Measurements from ENCODE around the gene MYH16. TPM values are rescaled to one million over a fixed set of nuclear protein-coding genes. Genes with fewer than 3 reads are reported as not detected.

Gene MYH16
- total and polyA plus RNA-seq, 7 donors, result not detected

- Histone ChIP-seq H3K4me3 (no peak overlapping the region), H3K36me3 (ENCODE audit: insufficient read depth in 1 of 2, low read depth in 1 of 2) (no peaks in the 10 kb centered on the region), H3K9me3 (no peaks in the 10 kb centered on the region), H3K27me3 (ENCODE audit: insufficient read depth in 3 of 3, low read length in 2 of 3) (no peaks in the 10 kb centered on the region), H3K27ac (no peak overlapping the region), H3K4me1 (no peaks in the 10 kb centered on the region)
- intact Hi-C loops (cut with DNase I), result no loop called here
- DNase-seq (no peak), ATAC-seq (no peak)
- TF ChIP-seq, protein P1, sequence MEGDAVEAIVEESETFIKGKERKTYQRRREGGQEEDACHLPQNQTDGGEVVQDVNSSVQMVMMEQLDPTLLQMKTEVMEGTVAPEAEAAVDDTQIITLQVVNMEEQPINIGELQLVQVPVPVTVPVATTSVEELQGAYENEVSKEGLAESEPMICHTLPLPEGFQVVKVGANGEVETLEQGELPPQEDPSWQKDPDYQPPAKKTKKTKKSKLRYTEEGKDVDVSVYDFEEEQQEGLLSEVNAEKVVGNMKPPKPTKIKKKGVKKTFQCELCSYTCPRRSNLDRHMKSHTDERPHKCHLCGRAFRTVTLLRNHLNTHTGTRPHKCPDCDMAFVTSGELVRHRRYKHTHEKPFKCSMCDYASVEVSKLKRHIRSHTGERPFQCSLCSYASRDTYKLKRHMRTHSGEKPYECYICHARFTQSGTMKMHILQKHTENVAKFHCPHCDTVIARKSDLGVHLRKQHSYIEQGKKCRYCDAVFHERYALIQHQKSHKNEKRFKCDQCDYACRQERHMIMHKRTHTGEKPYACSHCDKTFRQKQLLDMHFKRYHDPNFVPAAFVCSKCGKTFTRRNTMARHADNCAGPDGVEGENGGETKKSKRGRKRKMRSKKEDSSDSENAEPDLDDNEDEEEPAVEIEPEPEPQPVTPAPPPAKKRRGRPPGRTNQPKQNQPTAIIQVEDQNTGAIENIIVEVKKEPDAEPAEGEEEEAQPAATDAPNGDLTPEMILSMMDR (IDR thresholded peaks at IDR 0.05), result no peak
- 85 to 88% (median 86%) methylated on average over 19 of the region's 19 CpGs for WGBS, 3 donors
Observed at GRCh38 chr7:99301496-99301895, 28.9 kb downstream of the MYH16 start.

DNA sequence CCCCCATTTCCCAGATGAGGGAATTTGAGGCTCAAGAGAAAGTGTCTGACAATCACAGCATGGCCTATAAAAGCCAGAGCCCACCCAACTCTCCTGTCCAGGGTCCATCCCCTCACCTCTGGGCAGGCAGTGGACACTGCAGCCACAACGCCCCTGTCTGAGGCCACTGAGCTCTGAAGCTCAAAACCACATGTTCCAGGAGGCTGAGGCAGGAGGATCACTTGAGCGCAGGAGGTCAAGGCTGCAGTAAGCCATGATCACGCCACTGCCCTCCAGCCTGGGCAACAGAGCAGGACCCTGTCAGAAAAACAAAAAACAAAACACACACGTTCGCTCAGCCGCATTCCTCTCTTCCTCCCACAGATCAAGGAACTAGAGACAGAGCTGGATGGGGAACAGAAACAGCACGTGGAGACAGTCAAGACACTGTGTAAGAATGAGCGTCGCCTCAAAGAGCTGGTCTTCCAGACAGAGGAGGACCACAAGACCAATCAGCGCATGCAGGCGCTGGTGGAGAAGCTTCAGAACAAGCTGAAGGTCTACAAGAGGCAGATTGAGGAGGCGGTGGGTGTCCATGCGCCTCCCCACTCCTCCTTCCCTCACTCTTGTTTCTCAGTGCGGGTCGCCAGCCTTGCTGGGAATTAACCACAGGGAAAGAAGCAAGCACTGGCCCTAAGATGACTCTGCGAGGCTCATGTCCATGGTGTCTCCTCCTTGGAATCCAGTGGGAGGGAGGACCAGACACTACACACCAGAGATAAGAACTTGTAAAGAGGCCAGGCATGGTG is 33.0 kb downstream of the MYH16 start:
- ATAC-seq (no peak), DNase-seq (no peak)
- no peaks in the 10 kb centered on the region for H3K4me1 ChIP-seq
- TF ChIP-seq, protein P1 (IDR thresholded peaks at IDR 0.05), result no peak
- no peaks in the 10 kb centered on the region for H3K27me3 ChIP-seq (ENCODE audit: insufficient read depth in 3 of 3, low read length in 2 of 3)
- H3K4me3 ChIP-seq, result no peak overlapping the region
- WGBS, 3 donors, result 86 to 90% (median 87%) methylated on average over 16 of the region's 16 CpGs
- H3K27ac ChIP-seq, result no peak overlapping the region
- no peaks in the 10 kb centered on the region for H3K36me3 ChIP-seq (ENCODE audit: insufficient read depth in 1 of 2, low read depth in 1 of 2)
- peaks cover 4% of the 10 kb centered on the region for H3K9me3 ChIP-seq
- intact Hi-C loops (cut with DNase I), result no loop called here

- DNase-seq (no peak), ATAC-seq (no peak)
- H3K27me3 ChIP-seq (ENCODE audit: insufficient read depth in 3 of 3, low read length in 2 of 3), result no peaks in the 10 kb centered on the region
- no peak overlapping the region for H3K4me3 ChIP-seq
- no peaks in the 10 kb centered on the region for H3K4me1 ChIP-seq
- 85 to 92% (median 86%) methylated on average over 7 of the region's 7 CpGs for WGBS, 3 donors
- intact Hi-C loops (cut with DNase I), result no loop called here
- H3K9me3 ChIP-seq, result peaks cover 4% of the 10 kb centered on the region
- TF ChIP-seq, protein P1 (IDR thresholded peaks at IDR 0.05), result no peak
- no peak overlapping the region for H3K27ac ChIP-seq
- H3K36me3 ChIP-seq (ENCODE audit: insufficient read depth in 1 of 2, low read depth in 1 of 2), result no peaks in the 10 kb centered on the region
Observed at GRCh38 chr7:99308461-99309074, 35.9 kb downstream of the MYH16 start.

DNA sequence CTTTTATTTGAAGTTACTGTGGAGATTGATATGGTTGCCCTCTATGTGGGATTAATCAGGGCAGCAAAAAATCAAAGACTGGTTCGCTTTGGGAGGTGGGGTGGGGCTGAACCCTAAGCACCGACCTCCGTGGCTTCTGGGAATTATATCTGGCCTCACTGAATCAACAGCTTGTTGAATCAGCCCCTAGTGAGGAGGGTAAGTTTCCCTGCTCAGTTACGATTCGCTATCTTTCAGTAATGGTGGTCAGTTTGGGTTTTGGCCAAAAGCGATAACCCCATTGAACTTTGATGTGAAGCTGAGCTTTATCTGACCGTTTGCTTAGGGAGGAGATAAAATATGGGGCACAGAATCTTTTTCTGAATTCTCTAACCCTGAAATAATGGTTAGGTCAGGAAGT is 36.5 kb downstream of the MYH16 start:
- Histone ChIP-seq H3K9me3 (peaks cover 4% of the 10 kb centered on the region), H3K27ac (no peak overlapping the region), H3K27me3 (ENCODE audit: insufficient read depth in 3 of 3, low read length in 2 of 3) (no peaks in the 10 kb centered on the region), H3K36me3 (ENCODE audit: insufficient read depth in 1 of 2, low read depth in 1 of 2) (no peaks in the 10 kb centered on the region), H3K4me3 (no peak overlapping the region), H3K4me1 (no peaks in the 10 kb centered on the region)
- DNase-seq, result no peak
- WGBS, 3 donors, result 90 to 95% (median 93%) methylated on average over 7 of the region's 7 CpGs
- TF ChIP-seq, protein P1 (IDR thresholded peaks at IDR 0.05), result no peak
- intact Hi-C loops (cut with DNase I), result no loop called here
- ATAC-seq, result no peak

Data from psoas muscle (tissue), 8 donors.